AG09319 (cell line): Measurements from ENCODE around the gene SCLY.

Source experiments
- DNase-seq: peaks from one replicate; pipeline ENCODE4 v3.0.0-alpha.2; 2010; ENCODE audit warnings: low read depth; ENCODE audit errors: extremely low read depth
- CTCF ChIP-seq: IDR thresholded peaks from 2 replicates; pipeline ENCODE4 v1.5.1; 2011; ENCODE audit warnings: low read depth, mild to moderate bottlenecking, inconsistent platforms, low read length, moderate library complexity

Gene SCLY

DNA sequence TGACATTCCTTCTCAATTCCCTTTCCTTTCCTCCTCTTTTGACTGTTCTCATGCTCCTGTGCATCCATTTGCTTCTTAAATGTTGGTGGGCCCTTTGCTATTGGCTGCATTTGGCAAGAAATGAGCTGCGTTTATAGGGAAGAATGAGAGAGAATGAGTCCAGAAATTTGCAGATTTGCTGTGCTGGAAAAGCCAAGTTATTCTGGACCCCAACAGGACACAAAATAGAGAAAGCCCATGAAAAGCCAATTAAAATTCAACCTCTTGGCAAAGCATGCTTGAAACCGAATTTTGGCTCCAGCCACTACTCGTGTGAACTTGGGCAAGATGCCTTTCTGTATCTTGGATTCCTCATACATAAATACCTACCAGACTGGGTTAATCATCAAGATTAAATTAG lies 1.3 kb upstream of the SCLY start:
- DNase-seq = no peak
- no peak for TF ChIP-seq CTCF

DNA sequence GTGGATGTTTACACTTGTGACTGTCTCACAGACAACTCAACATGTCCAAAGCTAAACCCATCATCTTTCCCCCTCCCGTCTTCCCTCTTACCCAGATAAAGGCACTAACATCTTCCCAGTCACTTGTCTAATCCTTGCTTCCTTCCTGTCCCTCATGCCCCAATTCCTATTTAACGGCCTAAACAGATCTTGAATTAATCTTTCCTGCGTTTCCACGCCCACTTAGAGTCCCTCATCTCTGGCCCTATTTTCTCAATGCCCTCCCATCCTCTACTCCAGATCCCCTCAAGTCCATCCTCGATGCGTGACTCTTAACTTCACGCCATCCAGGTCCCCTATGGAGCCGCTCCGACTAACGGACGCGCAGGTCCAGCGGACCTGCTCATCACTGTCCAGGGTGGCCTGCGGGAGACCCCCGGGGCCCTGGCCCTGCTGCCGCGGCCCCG lies 682 bp upstream of the SCLY start:
- TF ChIP-seq CTCF = no peak
- DNase-seq = no peak

GRCh38 chr2:238061315-238062202 lies 758 bp downstream of the SCLY start:
- DNase-seq = no peak
- TF ChIP-seq CTCF = no peak

DNA sequence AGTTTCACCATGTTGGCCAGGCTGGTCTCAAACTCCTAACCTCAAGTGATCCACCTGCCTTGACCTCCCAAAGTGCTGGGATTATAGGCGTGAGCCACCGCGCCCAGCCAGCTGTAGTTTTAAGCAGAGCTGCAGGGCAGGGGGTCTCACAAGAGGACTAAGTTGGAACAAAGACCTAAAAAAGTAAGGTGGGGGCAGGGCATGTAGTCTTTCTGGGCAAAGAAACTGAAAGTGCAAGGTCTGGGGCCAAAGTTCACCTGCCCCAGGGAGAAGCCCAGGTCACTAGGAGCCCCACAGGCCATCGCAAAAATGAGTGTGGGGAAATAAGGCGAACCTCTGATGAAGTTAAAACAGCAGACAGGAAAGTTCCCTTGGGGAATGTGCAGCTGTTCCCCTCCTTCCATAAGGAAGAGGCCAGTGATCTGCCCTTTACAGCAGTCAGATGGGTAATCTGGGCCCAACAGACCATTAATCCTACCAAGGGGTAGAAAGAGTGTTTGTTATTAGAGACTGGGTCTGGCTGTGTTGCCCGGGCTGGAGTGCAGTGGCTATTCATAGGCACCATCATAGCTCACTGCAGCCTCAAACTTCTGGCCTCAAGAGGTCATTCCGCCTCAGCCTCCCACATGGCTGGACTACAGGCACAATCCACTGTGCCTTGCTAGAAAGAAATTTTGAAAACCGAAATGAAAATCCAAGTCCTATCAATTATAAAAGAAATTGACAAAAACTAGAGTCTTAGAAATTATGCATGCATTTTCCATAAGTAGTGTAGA lies 2.8 kb downstream of the SCLY start:
- DNase-seq = no peak
- TF ChIP-seq CTCF = no peak

- no peak for TF ChIP-seq CTCF
- DNase-seq = no peak
Measured at GRCh38 chr2:238064376-238064775, 3.6 kb downstream of the SCLY start.

DNA sequence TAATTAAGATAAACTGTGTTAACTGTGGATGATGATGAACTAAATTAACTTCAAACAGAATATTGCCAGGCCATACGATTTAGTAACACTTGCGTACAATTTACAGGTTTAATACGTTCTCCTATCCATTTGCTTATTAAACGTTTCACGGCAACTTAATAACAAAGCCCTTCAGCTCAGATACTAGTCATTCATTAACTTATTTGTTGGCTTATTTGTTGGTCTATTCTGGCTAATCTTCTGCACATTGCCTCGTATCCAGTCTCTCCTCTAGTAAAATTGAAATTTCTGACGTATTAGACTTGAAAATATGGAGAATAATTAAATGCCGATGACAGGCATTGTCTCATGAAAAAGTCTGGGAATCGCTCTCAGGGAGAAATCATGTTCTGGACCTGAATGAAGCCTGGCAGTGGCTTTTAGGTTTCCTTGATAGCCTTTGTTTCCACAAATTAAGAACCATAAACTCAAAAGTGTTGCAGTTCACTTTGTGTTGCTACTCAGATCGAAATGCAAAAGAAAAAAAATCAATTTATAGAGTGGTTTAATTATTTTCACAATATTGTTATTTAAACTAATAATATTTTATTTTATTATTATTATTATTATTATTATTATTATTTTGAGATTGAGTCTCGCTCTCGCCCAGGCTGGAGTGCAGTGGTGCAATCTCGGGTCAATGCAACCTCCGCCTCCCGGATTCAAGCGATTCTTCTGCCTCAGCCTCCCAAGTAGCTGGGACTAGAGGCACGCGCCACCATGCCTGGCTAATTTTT lies 4.5 kb downstream of the SCLY start:
- TF ChIP-seq CTCF = no peak
- DNase-seq = no peak
